NB4 (cell line): ENCODE measurements around the gene AGBL4.

Experiments
- CTCF ChIP-seq: IDR thresholded peaks from one replicate; pipeline ENCODE4 v1.5.1; 2012; ENCODE audit warnings: low read depth, low read length
- MAX ChIP-seq: IDR thresholded peaks from 2 replicates; pipeline ENCODE4 v1.6.1; 2011; ENCODE audit warnings: low read depth, low read length
- MYC ChIP-seq: IDR thresholded peaks from 2 replicates; pipeline ENCODE4 v1.6.1; 2011; ENCODE audit warnings: low read depth, low read length
- POLR2A ChIP-seq: IDR thresholded peaks from 2 replicates; pipeline ENCODE4 v1.6.1; 2011; ENCODE audit warnings: mild to moderate bottlenecking; ENCODE audit not compliant: insufficient read length; ENCODE audit errors: extremely low read depth

- TF ChIP-seq CTCF (peak; percentile 36), POLR2A (no peak), MAX (no peak), MYC (no peak)
Measured at GRCh38 chr1:48688102-48688760, 1335.5 kb downstream of the AGBL4 start.
